ENCODE results near the gene MCRIP1. TPM values are rescaled to one million over a fixed set of nuclear protein-coding genes. Genes with fewer than 3 reads are reported as not detected.

MCRIP1 gene
- polyA plus RNA-seq, 1 of the 3 experiments (the other 2 are of a cell fraction), result 156 TPM

DNA sequence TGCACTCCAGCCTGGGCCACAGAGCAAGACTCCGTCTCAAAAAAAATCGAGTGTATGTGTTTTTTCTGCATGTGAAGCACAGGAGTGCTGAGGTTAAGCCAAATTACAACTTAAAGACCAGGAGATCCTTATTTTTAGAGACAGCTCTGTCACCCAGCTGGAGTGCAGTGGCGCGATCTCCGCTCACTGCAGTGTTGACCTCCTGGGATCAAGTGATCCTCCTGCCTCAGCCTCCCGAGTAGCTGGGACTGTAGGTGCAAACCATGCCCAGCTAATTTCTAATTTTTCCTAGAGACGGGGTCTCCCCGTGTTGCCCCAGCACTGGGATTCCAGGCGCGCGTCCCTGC is 9.3 kb upstream of the MCRIP1 start:
- Histone ChIP-seq H3K79me2 (ENCODE audit: insufficient read depth) (no peaks in the 10 kb centered on the region; the same call in 1 of the 2 replicates), H3K27ac (ENCODE audit: low read depth in 2 of 2, low read length in 1 of 2) (no peak overlapping the region), H3K9ac (no peak overlapping the region), H3K27me3 (ENCODE audit: insufficient read depth) (no peaks in the 10 kb centered on the region), H4K20me1 (ENCODE audit: insufficient read depth) (no peaks in the 10 kb centered on the region; the same call in 1 of the 2 replicates), H3K36me3 (replicated peaks in 1 of 2; ENCODE audit: control insufficient read depth in 1 of 2, insufficient read depth in 2 of 2, low read length in 1 of 2) (peaks cover 32 to 48% of the 10 kb centered on the region in 2 experiments), H3K9me2 (no peaks in the 10 kb centered on the region), H3K9me3 (no peaks in the 10 kb centered on the region), H3K4me3 (ENCODE audit: low read depth in 2 of 2, low read length in 1 of 2) (no peak overlapping the region), H3K4me1 (ENCODE audit: control insufficient read depth in 1 of 2, insufficient read depth in 2 of 2, low read depth in 1 of 2, low read length in 1 of 2) (no peaks in the 10 kb centered on the region), H3F3A (replicated peaks; ENCODE audit: insufficient read depth) (peaks cover 34% of the 10 kb centered on the region), H3K4me2 (no peak overlapping the region), H2AFZ (ENCODE audit: low read depth) (no peak overlapping the region)
- no peak for DNase-seq
- TF ChIP-seq TAF1 (IDR thresholded peaks at IDR 0.05; ENCODE audit: borderline replicate concordance, low read depth, low read length) (no peak), RAD21 (IDR thresholded peaks at IDR 0.05; ENCODE audit: low read length) (no peak), FOXJ3 (CRISPR knock-in tag; IDR thresholded peaks at IDR 0.05) (no peak), RXRA (IDR thresholded peaks at IDR 0.05; ENCODE audit: borderline replicate concordance, low read depth) (no peak), FOSL2 (IDR thresholded peaks at IDR 0.05; ENCODE audit: borderline replicate concordance, low read depth) (no peak), JUND (IDR thresholded peaks at IDR 0.05) (no peak), GATA2 (CRISPR knock-in tag; IDR thresholded peaks at IDR 0.05) (no peak), RFX5 (IDR thresholded peaks at IDR 0.05; ENCODE audit: low read length) (no peak), GABPA (IDR thresholded peaks at IDR 0.05; ENCODE audit: low read depth) (no peak), SIN3A (IDR thresholded peaks at IDR 0.05; ENCODE audit: borderline replicate concordance, low read depth, low read length) (no peak), EP300 (IDR thresholded peaks at IDR 0.05; ENCODE audit: borderline replicate concordance in 1 of 2, low read depth in 1 of 2, low read length in 1 of 2) (no peak), MEF2A (IDR thresholded peaks at IDR 0.05; ENCODE audit: borderline replicate concordance, low read depth) (no peak), IRF3 (IDR thresholded peaks at IDR 0.05; ENCODE audit: low read depth, low read length) (no peak), TCF12 (IDR thresholded peaks at IDR 0.05) (no peak), REST (IDR thresholded peaks at IDR 0.05; ENCODE audit: low read depth, low read length) (no peak), YY1 (IDR thresholded peaks at IDR 0.05; ENCODE audit: low read depth) (no peak), CHD2 (IDR thresholded peaks at IDR 0.05; ENCODE audit: low read length, partially characterized antibody) (no peak)
- TF ChIP-seq, protein P1, sequence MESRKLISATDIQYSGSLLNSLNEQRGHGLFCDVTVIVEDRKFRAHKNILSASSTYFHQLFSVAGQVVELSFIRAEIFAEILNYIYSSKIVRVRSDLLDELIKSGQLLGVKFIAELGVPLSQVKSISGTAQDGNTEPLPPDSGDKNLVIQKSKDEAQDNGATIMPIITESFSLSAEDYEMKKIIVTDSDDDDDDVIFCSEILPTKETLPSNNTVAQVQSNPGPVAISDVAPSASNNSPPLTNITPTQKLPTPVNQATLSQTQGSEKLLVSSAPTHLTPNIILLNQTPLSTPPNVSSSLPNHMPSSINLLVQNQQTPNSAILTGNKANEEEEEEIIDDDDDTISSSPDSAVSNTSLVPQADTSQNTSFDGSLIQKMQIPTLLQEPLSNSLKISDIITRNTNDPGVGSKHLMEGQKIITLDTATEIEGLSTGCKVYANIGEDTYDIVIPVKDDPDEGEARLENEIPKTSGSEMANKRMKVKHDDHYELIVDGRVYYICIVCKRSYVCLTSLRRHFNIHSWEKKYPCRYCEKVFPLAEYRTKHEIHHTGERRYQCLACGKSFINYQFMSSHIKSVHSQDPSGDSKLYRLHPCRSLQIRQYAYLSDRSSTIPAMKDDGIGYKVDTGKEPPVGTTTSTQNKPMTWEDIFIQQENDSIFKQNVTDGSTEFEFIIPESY (IDR thresholded peaks at IDR 0.05; ENCODE audit: borderline replicate concordance, low read depth), result no peak
- CTCF ChIA-PET, result interaction anchor here (0.6 to 2.6 kb wide), 6 partner anchors 9 to 386 kb away, joined by 3 to 11 read pairs (median 4); partner anchors contain the start of gene MCRIP1
- WGBS (ENCODE audit: low lambda C conversion rate), result 89% methylated on average over 11 of the region's 11 CpGs
- POLR2A ChIA-PET, result interaction anchor here (1.1 to 1.2 kb wide), 2 partner anchors 9 to 23 kb away, joined by 3 to 6 read pairs; partner anchors contain the start of gene MCRIP1
